Activated effector memory CD4-positive, alpha-beta T cell treated with Interleukin-2 at 50 U/mL for 16 hours (primary cell): Measurements from ENCODE around the gene CD28.
"Not testable (repeated sequence)": the region's sequence is repeated elsewhere in the genome, so short reads cannot be mapped to it uniquely, and the experiment has no call there.

Experiments used
- DNase-seq: peaks from one replicate; pipeline ENCODE4 v3.0.0-alpha.2; 2020

Gene CD28

GRCh38 chr2:203751685-203752271, 45.3 kb downstream of the CD28 start:
- DNase-seq: no peak

- no peak for DNase-seq
Measured at GRCh38 chr2:203756161-203756560, 49.7 kb downstream of the CD28 start.

GRCh38 chr2:203758841-203759689, 52.6 kb downstream of the CD28 start:
- no peak for DNase-seq

GRCh38 chr2:203759690-203760365, 53.4 kb downstream of the CD28 start:
- no peak for DNase-seq

- DNase-seq: no peak
Measured at GRCh38 chr2:203761121-203761520, 54.7 kb downstream of the CD28 start.

GRCh38 chr2:203763241-203763937, 57.0 kb downstream of the CD28 start:
- no peak for DNase-seq

GRCh38 chr2:203763938-203764664, 57.7 kb downstream of the CD28 start:
- DNase-seq: no peak

- no peak for DNase-seq
Measured at GRCh38 chr2:203772456-203773165, 66.2 kb downstream of the CD28 start.

GRCh38 chr2:203774760-203775159, 68.3 kb downstream of the CD28 start:
- DNase-seq: no peak

GRCh38 chr2:203775684-203776083, 69.2 kb downstream of the CD28 start:
- DNase-seq: no peak

- DNase-seq: no peak
Measured at GRCh38 chr2:203777030-203777429, 70.6 kb downstream of the CD28 start.

GRCh38 chr2:203779477-203780073, 73.1 kb downstream of the CD28 start:
- DNase-seq: not testable (repeated sequence)

- DNase-seq: no peak
Measured at GRCh38 chr2:203780231-203780630, 73.8 kb downstream of the CD28 start.

GRCh38 chr2:203781151-203781550, 74.7 kb downstream of the CD28 start:
- DNase-seq: no peak

- peak; percentile 45 for DNase-seq
Measured at GRCh38 chr2:203782262-203782976, 76.0 kb downstream of the CD28 start.

GRCh38 chr2:203783496-203784203, 77.2 kb downstream of the CD28 start:
- no peak for DNase-seq

- DNase-seq: not testable (repeated sequence)
Measured at GRCh38 chr2:203784710-203785270, 78.4 kb downstream of the CD28 start.

- not testable (repeated sequence) for DNase-seq
Measured at GRCh38 chr2:203785391-203786110, 79.1 kb downstream of the CD28 start.
